AG09319 (cell line): ENCODE data around the gene CYP51A1.
"Not testable (repeated sequence)": the region's sequence is repeated elsewhere in the genome, so short reads cannot be mapped to it uniquely, and the experiment has no call there.

Source experiments
- DNase-seq: peaks from one replicate; pipeline ENCODE4 v3.0.0-alpha.2; 2010; ENCODE audit warnings: low read depth; ENCODE audit errors: extremely low read depth
- CTCF ChIP-seq: IDR thresholded peaks from 2 replicates; pipeline ENCODE4 v1.5.1; 2011; ENCODE audit warnings: low read depth, mild to moderate bottlenecking, inconsistent platforms, low read length, moderate library complexity

CYP51A1 gene

GRCh38 chr7:92134271-92135051 lies at the start of gene CYP51A1:
CYP51A1 (minus strand) TSS chr7:92134477; CDS start chr7:92134364, 113 bp downstream.
- no peak; the same call in 1 of the 2 replicates for TF ChIP-seq CTCF
- DNase-seq = peak; percentile 79

GRCh38 chr7:92178928-92179924 lies 44.9 kb upstream of the CYP51A1 start, which contains the start of gene LRRD1:
LRRD1 (minus strand) TSS chr7:92179142; CDS start chr7:92165202, 13,940 bp downstream.
- peak; percentile 56 for DNase-seq
- TF ChIP-seq CTCF = peak; percentile 93

DNA sequence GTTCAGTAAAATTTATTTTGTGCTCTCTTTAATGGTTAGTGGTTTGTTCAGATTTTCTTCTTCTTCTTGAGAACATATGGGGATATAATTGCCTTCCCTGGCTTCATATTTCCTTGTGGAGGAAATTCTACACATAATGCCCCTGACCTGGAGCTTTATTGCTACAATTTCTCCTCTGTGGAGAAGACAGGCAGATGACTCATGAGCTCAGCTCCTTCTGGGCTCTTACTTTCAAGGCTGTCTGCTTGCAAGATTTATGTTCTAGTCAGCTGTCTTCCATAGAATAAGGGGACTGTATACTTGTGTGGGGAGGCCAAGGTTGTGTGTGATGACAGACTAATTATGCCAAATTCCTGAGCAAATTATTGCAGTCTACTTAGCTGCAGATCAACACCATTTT lies 43.1 kb upstream of the CYP51A1 start:
- DNase-seq = no peak
- no peak for TF ChIP-seq CTCF

- DNase-seq = not testable (repeated sequence)
Measured at GRCh38 chr7:92169529-92169928, 35.3 kb upstream of the CYP51A1 start.

DNA sequence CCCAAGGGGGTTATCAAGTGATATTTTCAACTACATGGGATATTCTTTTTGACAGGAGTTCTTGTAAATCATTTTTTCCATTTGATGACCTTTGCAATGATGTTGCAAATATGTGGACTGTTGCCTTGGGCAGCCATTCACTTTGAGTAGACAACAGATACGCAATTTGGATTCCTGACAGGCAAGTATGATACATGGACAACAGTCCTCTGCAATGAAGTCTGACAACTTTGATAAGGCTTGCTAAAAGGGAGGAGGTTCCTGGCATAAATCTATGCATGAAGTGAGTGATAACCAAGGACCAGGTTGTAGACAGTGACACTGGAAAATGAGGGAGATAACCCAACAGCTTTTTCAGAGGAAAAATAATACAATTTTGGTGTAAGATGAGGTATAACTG lies 27.0 kb upstream of the CYP51A1 start:
- no peak for TF ChIP-seq CTCF
- DNase-seq = no peak

GRCh38 chr7:92158660-92159575 lies 24.6 kb upstream of the CYP51A1 start:
- peak; percentile 86 for DNase-seq
- TF ChIP-seq CTCF = no peak

GRCh38 chr7:92156990-92157389 lies 22.7 kb upstream of the CYP51A1 start:
- DNase-seq = no peak
- no peak for TF ChIP-seq CTCF
